SK-N-SH treated with all-trans-retinoic acid at 6 μM for 48 hours (cell line): ENCODE results near the gene COL26A1.

ENCODE experiments used
- ATAC-seq: fragments of 200-7000 bp; cut with Tn5 transposase; 3 replicates; pipeline ENCODE4 v1.9.1; 2020; ENCODE audit warnings: mild to moderate bottlenecking, moderate library complexity
- ARNTL ChIP-seq: fragments of 450-650 bp; formaldehyde crosslinking; IDR thresholded peaks from 2 replicates; pipeline ENCODE4 v1.5.0; 2020; ENCODE audit warnings: low read depth, mild to moderate bottlenecking, moderate library complexity, borderline replicate concordance
- BACH2 ChIP-seq: fragments of 250-450 bp; sonication (Bioruptor Pico); IDR thresholded peaks from 2 replicates; pipeline ENCODE4 v1.9.0; 2021; ENCODE audit warnings: mild to moderate bottlenecking, borderline replicate concordance
- CSDC2 ChIP-seq: fragments of 250-450 bp; sonication (Bioruptor Pico); IDR thresholded peaks from 2 replicates; pipeline ENCODE4 v1.5.0; 2020; ENCODE audit warnings: mild to moderate bottlenecking, moderate library complexity
- ESRRG ChIP-seq: fragments of 250-450 bp; sonication (Bioruptor Pico); IDR thresholded peaks from 2 replicates; pipeline ENCODE4 v1.6.1; 2021; ENCODE audit warnings: mild to moderate bottlenecking
- GLIS3 ChIP-seq: fragments of 250-450 bp; sonication (Bioruptor Pico); IDR thresholded peaks from 2 replicates; pipeline ENCODE4 v1.5.0; 2020; ENCODE audit warnings: mild to moderate bottlenecking, moderate library complexity
- ISL1 ChIP-seq: fragments of 250-450 bp; sonication (Bioruptor Pico); IDR thresholded peaks from 2 replicates; pipeline ENCODE4 v2.1.2; 2022; ENCODE audit warnings: mild to moderate bottlenecking, moderate library complexity
- OSR1 ChIP-seq: fragments of 250-450 bp; sonication (Bioruptor Pico); IDR thresholded peaks from 2 replicates; pipeline ENCODE4 v1.8.0; 2022; ENCODE audit warnings: moderate library complexity, mild to moderate bottlenecking, inconsistent platforms
- PATZ1 ChIP-seq: fragments of 250-450 bp; sonication (Bioruptor Pico); IDR thresholded peaks from 2 replicates; pipeline ENCODE4 v1.8.0; 2020; ENCODE audit warnings: mild to moderate bottlenecking, moderate library complexity, borderline replicate concordance
- PPARA ChIP-seq: fragments of 250-450 bp; sonication (Bioruptor Pico); IDR thresholded peaks from 2 replicates; pipeline ENCODE4 v1.5.0; 2020; ENCODE audit warnings: mild to moderate bottlenecking, borderline replicate concordance
- RARB ChIP-seq: fragments of 250-450 bp; sonication (Bioruptor Pico); IDR thresholded peaks from 2 replicates; pipeline ENCODE4 v1.8.0; 2021; ENCODE audit warnings: mild to moderate bottlenecking, moderate library complexity
- TCF4 ChIP-seq: fragments of 250-450 bp; sonication (Bioruptor Pico); IDR thresholded peaks from 2 replicates; pipeline ENCODE4 v1.8.0; 2021; ENCODE audit warnings: mild to moderate bottlenecking, moderate library complexity, borderline replicate concordance
- TOX ChIP-seq: fragments of 250-450 bp; sonication (Bioruptor Pico); IDR thresholded peaks from 2 replicates; pipeline ENCODE4 v1.8.0; 2021; ENCODE audit warnings: mild to moderate bottlenecking, moderate library complexity, borderline replicate concordance
- TSHZ2 ChIP-seq: fragments of 250-450 bp; sonication (Bioruptor Pico); IDR thresholded peaks from 2 replicates; pipeline ENCODE4 v1.5.0; 2020; ENCODE audit warnings: mild to moderate bottlenecking, moderate library complexity
- ZC3H10 ChIP-seq: fragments of 250-450 bp; sonication (Bioruptor Pico); IDR thresholded peaks from 2 replicates; pipeline ENCODE4 v1.5.1; 2021; ENCODE audit warnings: mild to moderate bottlenecking, moderate library complexity
- ZFP3 ChIP-seq: fragments of 250-450 bp; sonication (Bioruptor Pico); IDR thresholded peaks from 2 replicates; pipeline ENCODE4 v1.5.0; 2020; ENCODE audit warnings: mild to moderate bottlenecking, moderate library complexity
- ZNF70 ChIP-seq: fragments of 450-650 bp; formaldehyde crosslinking; IDR thresholded peaks from 2 replicates; pipeline ENCODE4 v1.5.0; 2020; ENCODE audit warnings: mild to moderate bottlenecking, moderate library complexity
- ZNF8 ChIP-seq: fragments of 450-650 bp; formaldehyde crosslinking; IDR thresholded peaks from 2 replicates; pipeline ENCODE4 v1.5.0; 2020; ENCODE audit warnings: mild to moderate bottlenecking, moderate library complexity
- TF ChIP-seq, protein P1 (sequence below): fragments of 250-450 bp; sonication (Bioruptor Pico); IDR thresholded peaks from 2 replicates; pipeline ENCODE4 v1.5.1; 2021; ENCODE audit warnings: mild to moderate bottlenecking, moderate library complexity
- TF ChIP-seq, protein P2 (sequence below): fragments of 250-450 bp; sonication (Bioruptor Pico); IDR thresholded peaks from 2 replicates; pipeline ENCODE4 v1.5.1; 2020; ENCODE audit warnings: low read depth, mild to moderate bottlenecking, moderate library complexity

Gene COL26A1

DNA sequence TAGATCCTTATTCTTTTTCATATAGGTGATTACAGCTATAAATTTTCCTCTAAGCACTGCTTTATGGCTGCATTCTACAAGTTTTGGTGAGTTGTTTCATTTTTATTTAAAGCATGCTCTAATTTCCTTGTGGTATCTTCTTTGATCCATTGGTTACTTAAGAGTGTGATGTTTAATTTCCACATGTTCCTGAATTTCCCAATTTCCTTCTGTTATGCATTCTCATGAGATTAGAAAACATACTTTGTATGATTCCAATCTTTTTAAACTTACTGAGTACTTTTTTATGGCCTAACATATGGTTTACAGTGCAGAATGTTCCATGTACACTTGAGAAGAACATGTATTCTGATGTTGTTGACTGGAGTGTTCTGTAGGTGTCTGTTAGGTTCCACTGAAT lies 213.0 kb downstream of the COL26A1 start:
- no peak for ATAC-seq
- TF ChIP-seq, protein P1, sequence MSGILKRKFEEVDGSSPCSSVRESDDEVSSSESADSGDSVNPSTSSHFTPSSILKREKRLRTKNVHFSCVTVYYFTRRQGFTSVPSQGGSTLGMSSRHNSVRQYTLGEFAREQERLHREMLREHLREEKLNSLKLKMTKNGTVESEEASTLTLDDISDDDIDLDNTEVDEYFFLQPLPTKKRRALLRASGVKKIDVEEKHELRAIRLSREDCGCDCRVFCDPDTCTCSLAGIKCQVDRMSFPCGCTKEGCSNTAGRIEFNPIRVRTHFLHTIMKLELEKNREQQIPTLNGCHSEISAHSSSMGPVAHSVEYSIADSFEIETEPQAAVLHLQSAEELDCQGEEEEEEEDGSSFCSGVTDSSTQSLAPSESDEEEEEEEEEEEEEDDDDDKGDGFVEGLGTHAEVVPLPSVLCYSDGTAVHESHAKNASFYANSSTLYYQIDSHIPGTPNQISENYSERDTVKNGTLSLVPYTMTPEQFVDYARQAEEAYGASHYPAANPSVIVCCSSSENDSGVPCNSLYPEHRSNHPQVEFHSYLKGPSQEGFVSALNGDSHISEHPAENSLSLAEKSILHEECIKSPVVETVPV (CRISPR knock-in tag): no peak
- TF ChIP-seq PPARA (no peak), ISL1 (CRISPR knock-in tag) (no peak), CSDC2 (CRISPR knock-in tag) (no peak), RARB (no peak), ZNF8 (no peak), ESRRG (CRISPR knock-in tag) (no peak), ZNF70 (CRISPR knock-in tag) (no peak), PATZ1 (CRISPR knock-in tag) (no peak), ARNTL (no peak), TSHZ2 (CRISPR knock-in tag) (no peak), TCF4 (CRISPR knock-in tag) (no peak), BACH2 (no peak), ZFP3 (CRISPR knock-in tag) (no peak), TOX (CRISPR knock-in tag) (no peak), ZC3H10 (CRISPR knock-in tag) (no peak), GLIS3 (CRISPR knock-in tag) (no peak), OSR1 (CRISPR knock-in tag) (no peak)
- TF ChIP-seq, protein P2, sequence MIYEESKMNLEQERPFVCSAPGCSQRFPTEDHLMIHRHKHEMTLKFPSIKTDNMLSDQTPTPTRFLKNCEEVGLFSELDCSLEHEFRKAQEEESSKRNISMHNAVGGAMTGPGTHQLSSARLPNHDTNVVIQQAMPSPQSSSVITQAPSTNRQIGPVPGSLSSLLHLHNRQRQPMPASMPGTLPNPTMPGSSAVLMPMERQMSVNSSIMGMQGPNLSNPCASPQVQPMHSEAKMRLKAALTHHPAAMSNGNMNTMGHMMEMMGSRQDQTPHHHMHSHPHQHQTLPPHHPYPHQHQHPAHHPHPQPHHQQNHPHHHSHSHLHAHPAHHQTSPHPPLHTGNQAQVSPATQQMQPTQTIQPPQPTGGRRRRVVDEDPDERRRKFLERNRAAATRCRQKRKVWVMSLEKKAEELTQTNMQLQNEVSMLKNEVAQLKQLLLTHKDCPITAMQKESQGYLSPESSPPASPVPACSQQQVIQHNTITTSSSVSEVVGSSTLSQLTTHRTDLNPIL (CRISPR knock-in tag): no peak

GRCh38 chr7:101576998-101577397 lies 214.3 kb downstream of the COL26A1 start:
- ATAC-seq: no peak

DNA sequence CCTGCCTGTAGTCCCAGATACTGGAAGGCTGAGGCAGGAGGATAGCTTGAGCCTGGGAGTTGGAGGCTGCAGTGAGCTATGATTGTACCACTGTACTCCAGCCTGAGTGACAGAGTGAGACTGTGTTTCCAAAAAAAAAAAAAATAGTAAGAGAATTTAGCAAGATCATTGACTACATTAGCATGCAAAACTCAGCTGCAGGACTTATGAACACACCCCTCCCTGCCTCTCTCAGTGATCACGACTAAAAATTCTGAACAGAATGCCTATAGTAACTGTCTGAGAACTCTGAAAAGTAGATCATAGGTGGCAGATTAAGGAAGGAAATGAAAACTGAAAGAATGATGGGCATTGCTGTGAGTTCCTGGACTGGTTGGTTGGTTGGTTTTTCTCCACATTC lies 215.9 kb downstream of the COL26A1 start:
- no peak for ATAC-seq
- TF ChIP-seq TCF4 (CRISPR knock-in tag) (no peak), PPARA (no peak), ZC3H10 (CRISPR knock-in tag) (no peak), ARNTL (no peak), TSHZ2 (CRISPR knock-in tag) (no peak), GLIS3 (CRISPR knock-in tag) (no peak)
- TF ChIP-seq, all 23 proteins: peak for 0

More at GRCh38 chr7:101576998-101577397, 214.3 kb downstream of the COL26A1 start:
- TF ChIP-seq ZNF70 (CRISPR knock-in tag) (no peak), PATZ1 (CRISPR knock-in tag) (no peak), GLIS3 (CRISPR knock-in tag) (no peak), ISL1 (CRISPR knock-in tag) (no peak), ZNF8 (no peak)
- TF ChIP-seq, all 23 proteins: peak for 0
